PC-3 (cell line): ENCODE results near the gene HASPIN.

Experiments
- EZH2 ChIP-seq: fragments of 300-600 bp; sonication (generic); IDR thresholded peaks from one replicate; pipeline ENCODE4 v1.6.1; 2017; ENCODE audit warnings: antibody characterized with exemption, mild to moderate bottlenecking, low read length; ENCODE audit not compliant: unreplicated experiment
- TF ChIP-seq, protein P1 (sequence below): fragments of 300-600 bp; sonication (generic); conservative IDR thresholded peaks from 2 replicates; pipeline ENCODE4 v1.5.1; 2017; ENCODE audit warnings: antibody characterized with exemption, low read depth, mild to moderate bottlenecking, low read length

DNA sequence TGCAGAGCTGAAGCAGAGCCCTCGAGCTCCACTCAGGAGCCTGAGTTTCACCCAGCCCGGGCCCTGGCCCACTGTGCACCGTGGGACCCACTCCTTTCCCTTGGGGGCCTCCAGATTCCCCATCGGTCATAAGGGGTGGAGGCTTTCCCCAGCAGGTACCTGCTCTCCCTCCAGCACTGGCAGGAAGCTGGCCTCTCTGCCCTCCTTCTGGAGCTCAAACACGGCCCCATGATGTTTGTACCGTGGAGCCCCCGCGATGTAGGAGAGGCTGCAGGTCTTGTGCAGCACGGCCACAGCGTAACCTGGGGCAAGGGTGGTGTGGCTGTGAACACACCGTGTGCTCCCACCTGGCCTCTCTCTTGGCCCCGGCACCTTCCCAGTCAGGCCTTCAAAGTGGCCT, 29.9 kb downstream of the HASPIN start:
- no peak for TF ChIP-seq EZH2
- TF ChIP-seq, protein P1, sequence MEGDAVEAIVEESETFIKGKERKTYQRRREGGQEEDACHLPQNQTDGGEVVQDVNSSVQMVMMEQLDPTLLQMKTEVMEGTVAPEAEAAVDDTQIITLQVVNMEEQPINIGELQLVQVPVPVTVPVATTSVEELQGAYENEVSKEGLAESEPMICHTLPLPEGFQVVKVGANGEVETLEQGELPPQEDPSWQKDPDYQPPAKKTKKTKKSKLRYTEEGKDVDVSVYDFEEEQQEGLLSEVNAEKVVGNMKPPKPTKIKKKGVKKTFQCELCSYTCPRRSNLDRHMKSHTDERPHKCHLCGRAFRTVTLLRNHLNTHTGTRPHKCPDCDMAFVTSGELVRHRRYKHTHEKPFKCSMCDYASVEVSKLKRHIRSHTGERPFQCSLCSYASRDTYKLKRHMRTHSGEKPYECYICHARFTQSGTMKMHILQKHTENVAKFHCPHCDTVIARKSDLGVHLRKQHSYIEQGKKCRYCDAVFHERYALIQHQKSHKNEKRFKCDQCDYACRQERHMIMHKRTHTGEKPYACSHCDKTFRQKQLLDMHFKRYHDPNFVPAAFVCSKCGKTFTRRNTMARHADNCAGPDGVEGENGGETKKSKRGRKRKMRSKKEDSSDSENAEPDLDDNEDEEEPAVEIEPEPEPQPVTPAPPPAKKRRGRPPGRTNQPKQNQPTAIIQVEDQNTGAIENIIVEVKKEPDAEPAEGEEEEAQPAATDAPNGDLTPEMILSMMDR: no peak
